KOPT-K1 (cell line): Measurements from ENCODE around the gene DOCK10.

Source experiments
- H3K27ac ChIP-seq: fragments of 200-600 bp; sonication (generic); 2 replicates; pipeline ENCODE4 v1.5.1; 2016; ENCODE audit warnings: antibody characterized with exemption, mild to moderate bottlenecking, low read depth, low read length; ENCODE audit not compliant: poor library complexity, severe bottlenecking
- H3K36me3 ChIP-seq: fragments of 200-600 bp; sonication (generic); 2 replicates; pipeline ENCODE4 v1.5.1; 2017; ENCODE audit warnings: antibody characterized with exemption, mild to moderate bottlenecking, low read length, moderate library complexity; ENCODE audit not compliant: insufficient read depth
- H3K9me3 ChIP-seq: fragments of 200-600 bp; sonication (generic); 2 replicates; pipeline ENCODE4 v1.5.1; 2017; ENCODE audit warnings: antibody characterized with exemption, low read length, mild to moderate bottlenecking; ENCODE audit not compliant: insufficient read depth, poor library complexity, severe bottlenecking

DOCK10 gene

DNA sequence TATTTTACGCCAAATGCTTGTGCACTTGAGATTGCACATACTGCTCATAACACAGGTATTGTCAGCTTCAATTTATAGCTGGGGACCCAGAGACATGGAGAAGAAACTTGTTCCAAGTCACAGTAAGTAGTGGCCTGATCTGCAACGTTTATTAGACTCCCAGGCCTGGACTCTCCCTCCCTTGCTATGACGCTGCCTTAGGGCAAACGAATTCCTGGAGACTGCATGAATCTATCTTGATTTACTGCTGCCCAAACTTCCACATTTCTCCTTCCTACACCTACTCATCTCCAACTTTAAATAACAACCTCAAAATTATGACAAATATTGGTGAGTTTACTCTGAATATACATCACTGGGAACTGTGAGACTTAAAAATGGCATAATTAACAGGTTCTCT lies 181.0 kb downstream of the DOCK10 start:
- H3K9me3 ChIP-seq, result no peaks in the 10 kb centered on the region
- peaks cover 72% of the 10 kb centered on the region for H3K36me3 ChIP-seq
- no peak overlapping the region for H3K27ac ChIP-seq

DNA sequence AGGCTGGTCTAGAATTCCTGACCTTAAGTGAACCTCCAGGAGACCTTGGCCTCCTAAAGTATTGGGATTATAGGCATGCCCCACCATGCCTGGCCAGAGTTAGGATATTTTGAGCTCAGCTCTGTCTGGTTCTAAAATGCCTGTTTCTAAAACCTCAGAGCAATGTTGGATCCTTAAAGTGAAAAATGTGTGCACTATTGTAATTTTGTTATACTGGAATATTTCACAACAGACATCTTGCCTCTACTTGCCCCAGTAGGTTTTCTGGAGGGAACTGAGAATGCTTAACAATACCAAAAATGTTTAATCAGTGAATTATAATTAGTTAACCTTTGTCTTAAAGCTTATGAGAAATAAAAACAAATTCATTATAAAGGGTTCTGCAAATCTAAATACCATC lies 181.5 kb downstream of the DOCK10 start:
- Histone ChIP-seq H3K36me3 (peaks cover 72% of the 10 kb centered on the region), H3K9me3 (no peaks in the 10 kb centered on the region), H3K27ac (no peak overlapping the region)

DNA sequence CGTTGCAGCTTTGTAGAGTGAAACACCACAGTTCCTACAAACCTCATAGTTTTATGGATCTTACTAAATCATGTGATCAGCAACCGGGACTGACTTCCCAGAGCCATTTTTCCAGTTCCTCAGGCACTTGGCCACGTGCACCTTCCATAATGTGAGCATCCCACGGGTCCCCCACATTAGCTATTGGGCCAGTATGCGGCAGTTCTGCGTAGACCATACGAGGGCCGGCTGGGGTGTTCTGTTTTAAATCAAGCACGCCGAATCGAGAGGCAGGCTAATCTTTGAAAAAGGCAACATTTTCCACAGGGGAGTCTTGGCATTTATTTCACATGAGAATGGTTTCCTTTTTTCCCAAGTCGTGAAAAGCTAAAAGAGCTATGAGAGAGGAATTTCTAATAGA lies 190.5 kb downstream of the DOCK10 start:
- Histone ChIP-seq H3K27ac (no peak overlapping the region), H3K36me3 (peaks cover 84% of the 10 kb centered on the region), H3K9me3 (no peaks in the 10 kb centered on the region)

- no peaks in the 10 kb centered on the region for H3K9me3 ChIP-seq
- peaks cover 86% of the 10 kb centered on the region for H3K36me3 ChIP-seq
- H3K27ac ChIP-seq, result no peak overlapping the region
These were observed 192.2 kb downstream of the DOCK10 start for GRCh38 chr2:224850081-224850480.

DNA sequence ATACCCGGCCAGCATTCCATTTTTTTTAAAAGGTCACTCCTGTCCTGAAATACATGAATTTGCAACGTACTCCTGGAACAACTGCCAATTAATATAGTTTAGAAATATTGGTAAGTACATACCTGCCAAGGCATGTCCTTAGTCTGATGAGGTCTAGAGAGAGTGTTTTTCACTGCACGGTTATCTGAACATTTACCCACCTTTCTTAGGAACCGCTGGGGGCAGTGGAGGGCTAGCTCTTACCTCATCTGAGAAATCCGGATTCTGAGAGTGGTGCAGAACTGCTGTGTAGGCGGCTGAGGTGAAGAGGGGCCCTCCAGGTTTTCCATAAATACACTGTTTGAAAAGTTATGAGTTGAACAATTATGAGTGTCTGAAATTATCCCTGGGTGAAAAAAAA lies 193.0 kb downstream of the DOCK10 start:
- H3K9me3 ChIP-seq, result no peaks in the 10 kb centered on the region
- no peak overlapping the region for H3K27ac ChIP-seq
- peaks cover 87% of the 10 kb centered on the region for H3K36me3 ChIP-seq

DNA sequence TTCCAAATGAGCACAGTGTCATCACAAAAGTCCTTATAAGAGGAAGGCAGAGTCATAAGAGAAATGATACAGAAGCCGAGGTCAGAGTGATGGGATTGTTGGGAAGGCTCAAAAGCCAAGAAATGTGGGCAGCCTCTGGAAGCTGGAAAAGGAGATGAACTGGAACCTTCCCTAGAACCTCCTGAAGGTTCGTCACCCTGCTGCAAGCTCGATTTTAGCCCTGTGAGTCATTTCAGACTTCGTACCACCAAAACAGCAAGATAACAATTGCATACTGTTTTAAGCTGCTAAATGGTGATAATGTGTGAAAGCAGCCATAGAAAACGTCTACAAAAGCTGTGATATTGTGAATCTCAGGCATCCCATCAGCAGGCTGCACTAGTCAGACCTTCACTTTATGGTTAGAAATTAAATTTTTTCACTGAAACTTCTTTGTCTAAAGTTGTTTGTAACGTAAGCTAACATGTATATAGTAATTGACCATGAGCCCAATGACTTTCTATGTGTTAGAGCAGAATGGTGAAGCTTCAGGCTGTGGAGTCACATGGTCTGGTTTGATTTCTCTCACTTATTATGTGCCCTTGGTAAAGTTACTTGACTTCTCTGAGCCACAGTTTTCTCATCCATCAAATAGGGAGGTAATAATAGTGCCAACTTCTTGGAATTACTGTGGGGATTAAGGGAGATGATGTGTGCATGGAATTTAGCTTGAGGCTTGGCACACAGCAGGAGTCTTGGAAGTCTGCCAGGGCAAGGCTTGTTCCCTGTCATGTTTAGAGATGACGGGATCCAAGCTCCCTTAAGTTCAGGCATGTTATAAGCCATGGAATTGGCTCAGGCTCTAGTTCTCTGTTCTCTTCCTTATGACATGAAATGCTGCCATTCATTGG lies 194.1 kb downstream of the DOCK10 start:
- H3K36me3 ChIP-seq, result peaks cover 97% of the 10 kb centered on the region
- H3K27ac ChIP-seq, result no peak overlapping the region
- H3K9me3 ChIP-seq, result no peaks in the 10 kb centered on the region

- Histone ChIP-seq H3K27ac (no peak overlapping the region), H3K9me3 (no peaks in the 10 kb centered on the region), H3K36me3 (peaks cover 97% of the 10 kb centered on the region)
These were observed 194.9 kb downstream of the DOCK10 start for GRCh38 chr2:224847381-224847780.

DNA sequence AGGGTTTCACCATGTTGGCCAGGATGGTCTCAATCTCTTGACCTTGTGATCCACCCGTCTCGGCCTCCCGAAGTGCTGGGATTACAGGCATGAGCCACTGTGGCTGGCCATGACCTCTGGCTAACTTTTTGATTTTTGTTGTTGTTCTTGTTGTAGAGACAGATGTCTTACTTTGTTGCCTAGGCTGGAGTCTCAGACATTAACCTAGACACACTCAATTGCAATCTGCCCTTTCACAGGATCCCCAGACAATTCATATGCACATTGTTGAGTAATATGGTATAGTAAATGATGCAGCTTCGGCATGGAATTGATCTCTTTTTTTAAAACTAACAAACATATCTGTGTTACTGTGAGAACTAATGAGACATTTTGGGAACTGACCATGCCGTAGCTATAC lies 195.6 kb downstream of the DOCK10 start:
- Histone ChIP-seq H3K9me3 (no peaks in the 10 kb centered on the region), H3K36me3 (peaks cover 96% of the 10 kb centered on the region), H3K27ac (no peak overlapping the region)

DNA sequence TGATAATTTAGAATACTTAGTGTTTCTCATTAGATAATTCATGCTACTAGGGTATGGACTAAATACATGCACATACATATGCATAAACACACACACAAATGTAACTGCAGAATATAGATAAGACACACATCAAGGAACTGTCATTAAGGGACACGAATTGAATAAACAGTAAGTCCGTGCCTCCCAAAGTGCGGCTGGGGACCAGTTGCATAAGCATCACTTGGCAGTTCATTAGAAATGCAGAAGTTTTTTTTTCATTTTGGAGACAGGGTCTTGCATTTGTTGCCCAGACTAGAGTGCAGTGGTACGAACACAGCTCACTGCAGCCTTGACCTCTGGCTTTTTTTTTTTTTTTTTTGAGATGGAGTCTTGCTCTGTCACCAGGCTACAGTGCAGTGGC lies 196.1 kb downstream of the DOCK10 start:
- no peaks in the 10 kb centered on the region for H3K9me3 ChIP-seq
- H3K27ac ChIP-seq, result no peak overlapping the region
- H3K36me3 ChIP-seq, result peaks cover 95% of the 10 kb centered on the region

DNA sequence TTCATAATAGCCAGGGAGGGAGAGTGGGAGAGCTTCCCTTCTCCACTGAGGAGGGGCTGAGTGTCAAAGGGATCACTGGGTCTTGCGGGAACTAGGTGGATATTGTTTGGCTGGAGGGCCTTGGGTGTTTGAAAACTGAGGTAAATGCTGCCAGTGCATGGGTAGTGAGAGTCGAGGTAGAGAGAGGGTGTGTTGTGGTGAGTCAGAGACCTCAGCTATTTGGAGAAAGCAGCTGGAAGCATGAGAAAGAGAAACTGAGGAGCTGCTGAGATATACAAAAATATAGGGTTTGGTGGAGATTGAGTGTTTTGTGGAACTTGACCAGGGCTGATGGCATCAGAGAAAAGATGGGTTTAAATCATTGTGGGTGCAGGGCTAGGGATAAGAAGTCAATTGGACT lies 199.1 kb downstream of the DOCK10 start:
- Histone ChIP-seq H3K9me3 (no peaks in the 10 kb centered on the region), H3K27ac (no peak overlapping the region), H3K36me3 (peaks cover 94% of the 10 kb centered on the region)

DNA sequence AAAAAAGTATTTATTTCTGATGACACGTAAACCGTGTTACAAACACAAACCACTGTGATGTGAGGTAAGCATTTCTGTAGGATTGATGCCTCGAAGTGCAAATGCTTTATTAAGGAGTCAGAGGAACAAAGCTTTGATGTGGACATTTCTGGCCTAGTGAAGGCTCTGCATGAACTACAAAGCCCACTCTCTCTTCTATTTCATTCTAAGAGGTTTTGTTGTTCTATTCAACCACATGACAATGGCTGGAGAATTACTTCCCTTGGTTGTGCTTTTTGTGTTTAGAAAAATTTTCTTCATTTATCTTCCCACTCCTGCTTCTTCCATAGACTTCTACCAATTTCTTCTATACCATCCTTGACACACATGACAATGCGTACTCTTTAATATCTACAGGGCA lies 200.4 kb downstream of the DOCK10 start:
- Histone ChIP-seq H3K36me3 (peaks cover 94% of the 10 kb centered on the region), H3K27ac (no peak overlapping the region), H3K9me3 (no peaks in the 10 kb centered on the region)

GRCh38 chr2:224838335-224838734 lies 203.9 kb downstream of the DOCK10 start:
- Histone ChIP-seq H3K9me3 (no peaks in the 10 kb centered on the region), H3K27ac (no peak overlapping the region), H3K36me3 (peaks cover 78% of the 10 kb centered on the region)

GRCh38 chr2:224837558-224837957 lies 204.7 kb downstream of the DOCK10 start:
- H3K36me3 ChIP-seq, result peaks cover 78% of the 10 kb centered on the region
- H3K27ac ChIP-seq, result no peak overlapping the region
- H3K9me3 ChIP-seq, result no peaks in the 10 kb centered on the region

DNA sequence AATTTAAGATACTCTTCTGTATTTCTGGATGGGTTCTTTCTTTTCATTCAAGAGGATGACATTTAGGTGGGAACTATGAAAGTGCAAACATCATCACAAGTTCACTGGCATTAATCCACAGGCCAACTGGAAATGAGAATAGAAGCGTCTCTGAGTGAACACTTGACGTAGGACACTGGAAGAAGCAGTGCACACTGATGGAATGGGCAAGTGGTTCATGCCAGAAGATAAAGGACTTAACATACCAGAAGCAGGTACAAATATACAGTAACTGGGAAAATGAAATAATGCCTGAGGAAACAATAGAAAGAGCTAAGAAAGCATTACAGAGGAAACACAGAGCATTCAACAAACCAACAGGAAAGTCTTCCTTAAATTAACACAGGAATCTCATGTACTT lies 205.2 kb downstream of the DOCK10 start:
- no peak overlapping the region for H3K27ac ChIP-seq
- H3K36me3 ChIP-seq, result peaks cover 78% of the 10 kb centered on the region
- no peaks in the 10 kb centered on the region for H3K9me3 ChIP-seq

GRCh38 chr2:224836263-224836662 lies 206.0 kb downstream of the DOCK10 start:
- H3K9me3 ChIP-seq, result no peaks in the 10 kb centered on the region
- peaks cover 80% of the 10 kb centered on the region for H3K36me3 ChIP-seq
- no peak overlapping the region for H3K27ac ChIP-seq

DNA sequence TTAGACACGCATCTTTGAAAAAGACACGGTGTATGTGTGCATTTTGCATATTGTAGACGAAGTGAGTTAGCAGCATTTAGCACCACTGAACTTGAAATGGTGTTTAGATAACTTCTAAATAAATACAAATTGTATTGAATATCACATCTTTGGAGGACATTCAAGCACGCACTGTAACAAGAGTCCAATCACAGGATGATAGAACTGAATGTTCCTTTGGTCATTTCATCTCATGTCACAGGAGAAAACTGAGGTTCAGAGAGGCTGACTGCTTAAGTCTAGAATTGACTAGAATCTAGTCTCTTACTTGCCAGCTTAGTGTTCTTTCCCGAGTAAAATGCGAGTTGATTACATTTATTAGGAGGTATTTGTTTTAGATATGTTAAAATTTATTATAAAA lies 206.9 kb downstream of the DOCK10 start:
- H3K36me3 ChIP-seq, result peaks cover 78% of the 10 kb centered on the region
- no peaks in the 10 kb centered on the region for H3K9me3 ChIP-seq
- H3K27ac ChIP-seq, result no peak overlapping the region
